IMR-90 (cell line): ENCODE data around the gene NEIL1. TPM values are rescaled to one million over a fixed set of nuclear protein-coding genes. Genes with fewer than 3 reads are reported as not detected.

Experiments
- ATAC-seq: fragments of 200-7000 bp; cut with Tn5 transposase; 2 replicates; pipeline ENCODE4 v1.9.1; 2020; ENCODE audit warnings: low read depth, mild to moderate bottlenecking, moderate library complexity
- BruUV-seq: library from RNA; stranded (reverse); fragments of 400-500 nt; replicated peaks from 2 replicates; lab custom pipeline; 2021; lab: Mats Ljungman, UMichigan
- CTCF ChIA-PET: fragments of 300-600 bp; formaldehyde crosslinking; extraction: SDS; loops from one replicate; lab custom pipeline; 2021; ENCODE audit warnings: antibody characterized with exemption; lab: Yijun Ruan, JAX
- POLR2A ChIA-PET: fragments of 300-600 bp; sonication (Branson Sonifier 250); formaldehyde crosslinking; loops from one replicate; lab custom pipeline; 2022; ENCODE audit warnings: antibody characterized with exemption; ENCODE audit not compliant: unreplicated experiment; lab: Charles Lee
- DNase-seq: peaks from one replicate; pipeline ENCODE4 v3.0.0; 2013
- H2AFZ ChIP-seq: replicated peaks from 2 replicates; pipeline ENCODE3; 2013; ENCODE audit warnings: low read length, mild to moderate bottlenecking; ENCODE audit not compliant: poor library complexity
- H2AK5ac ChIP-seq: 2 replicates; pipeline ENCODE4 v1.6.1; 2013; ENCODE audit warnings: low read depth, low read length, inconsistent platforms
- H2AK9ac ChIP-seq: replicated peaks from 2 replicates; pipeline ENCODE3; 2013; ENCODE audit warnings: mild to moderate bottlenecking, low read depth, low read length, moderate library complexity; ENCODE audit not compliant: poor library complexity
- H2BK120ac ChIP-seq: 2 replicates; pipeline ENCODE4 v1.6.1; 2013; ENCODE audit warnings: low read depth, low read length, inconsistent platforms
- H2BK15ac ChIP-seq: 3 replicates; pipeline ENCODE4 v1.6.1; 2013; ENCODE audit warnings: low read depth, low read length, inconsistent platforms
- H2BK20ac ChIP-seq: 2 replicates; pipeline ENCODE4 v1.6.1; 2013; ENCODE audit warnings: low read depth, mild to moderate bottlenecking, inconsistent platforms, low read length, moderate library complexity
- H2BK5ac ChIP-seq: 2 replicates; pipeline ENCODE4 v1.6.1; 2013; ENCODE audit warnings: mild to moderate bottlenecking, low read depth, low read length, inconsistent platforms; ENCODE audit not compliant: poor library complexity, severe bottlenecking
- H3K14ac ChIP-seq: replicated peaks from 2 replicates; pipeline ENCODE4 v1.6.1; 2013; ENCODE audit warnings: low read depth, low read length, inconsistent platforms
- H3K18ac ChIP-seq: 2 replicates; pipeline ENCODE4 v1.6.1; 2013; ENCODE audit warnings: low read depth, low read length, control low read depth
- H3K23ac ChIP-seq: 2 replicates; pipeline ENCODE4 v1.6.1; 2013; ENCODE audit warnings: low read depth, low read length, inconsistent platforms
- H3K27ac ChIP-seq: 2 replicates; pipeline ENCODE4 v1.5.1; 2013; ENCODE audit warnings: mild to moderate bottlenecking, control low read depth, low read length; ENCODE audit not compliant: insufficient read depth
- H3K27me3 ChIP-seq: 2 replicates; pipeline ENCODE4 v1.6.1; 2013; ENCODE audit warnings: low read length; ENCODE audit not compliant: control insufficient read depth, insufficient read depth
- H3K36me3 ChIP-seq: 2 replicates; pipeline ENCODE4 v1.6.1; 2013; ENCODE audit warnings: low read length, mixed read lengths; ENCODE audit not compliant: control insufficient read depth, insufficient read depth
- H3K4ac ChIP-seq: 2 replicates; pipeline ENCODE4 v1.6.1; 2013; ENCODE audit warnings: low read depth, low read length, inconsistent platforms
- H3K4me1 ChIP-seq: 2 replicates; pipeline ENCODE4 v1.6.1; 2013; ENCODE audit warnings: low read length, mixed read lengths; ENCODE audit not compliant: control insufficient read depth, insufficient read depth
- H3K4me2 ChIP-seq: 2 replicates; pipeline ENCODE4 v1.6.1; 2013; ENCODE audit warnings: low read depth, mild to moderate bottlenecking, control low read depth, low read length, moderate library complexity
- H3K4me3 ChIP-seq: 2 replicates; pipeline ENCODE4 v1.5.1; 2013; ENCODE audit warnings: low read depth, mild to moderate bottlenecking, control low read depth, low read length, moderate library complexity; ENCODE audit not compliant: insufficient read depth
- H3K56ac ChIP-seq: 2 replicates; pipeline ENCODE4 v1.6.1; 2013; ENCODE audit warnings: low read length, inconsistent platforms; ENCODE audit not compliant: insufficient read depth; ENCODE audit errors: extremely low read depth
- H3K79me1 ChIP-seq, 2 experiments: 2 replicates each; pipeline ENCODE4 v1.6.1; 2013; ENCODE audit warnings: low read length in 2 of 2, inconsistent platforms in 1 of 2, low read depth in 1 of 2
- H3K9ac ChIP-seq: 2 replicates; pipeline ENCODE4 v1.6.1; 2013; ENCODE audit warnings: low read depth, low read length, control low read depth
- H3K9me1 ChIP-seq: 2 replicates; pipeline ENCODE4 v1.6.1; 2013; ENCODE audit warnings: low read length, inconsistent platforms; ENCODE audit not compliant: insufficient read depth
- H3K9me3 ChIP-seq: 2 replicates; pipeline ENCODE4 v1.6.1; 2013; ENCODE audit warnings: low read length; ENCODE audit not compliant: control insufficient read depth, insufficient read depth
- H4K20me1 ChIP-seq: 2 replicates; pipeline ENCODE4 v1.6.1; 2013; ENCODE audit warnings: low read length, inconsistent platforms; ENCODE audit not compliant: insufficient read depth
- H4K5ac ChIP-seq: 2 replicates; pipeline ENCODE4 v1.6.1; 2013; ENCODE audit warnings: mild to moderate bottlenecking, low read depth, low read length, control low read depth
- H4K8ac ChIP-seq, 2 experiments: 2 replicates each; pipeline ENCODE4 v1.6.1; 2013; ENCODE audit warnings: low read depth in 2 of 2, low read length in 2 of 2, control low read depth in 1 of 2, inconsistent platforms in 1 of 2
- H4K91ac ChIP-seq: 2 replicates; pipeline ENCODE4 v1.6.1; 2013; ENCODE audit warnings: low read depth, low read length, inconsistent platforms; ENCODE audit not compliant: insufficient read depth
- BHLHE40 ChIP-seq: fragments of 150-350 bp; IDR thresholded peaks from 2 replicates; pipeline ENCODE4 v1.6.1; 2016; ENCODE audit warnings: mild to moderate bottlenecking, low read depth, low read length
- CEBPB ChIP-seq: IDR thresholded peaks from 2 replicates; pipeline ENCODE4 v1.6.1; 2012; ENCODE audit warnings: low read depth, low read length, improper control_type of control experiment
- CHD1 ChIP-seq: IDR thresholded peaks from 2 replicates; pipeline ENCODE4 v1.6.1; 2012; ENCODE audit warnings: low read depth, low read length, improper control_type of control experiment
- MAZ ChIP-seq: IDR thresholded peaks from 2 replicates; pipeline ENCODE4 v1.6.1; 2012; ENCODE audit warnings: low read depth, mild to moderate bottlenecking, low read length, improper control_type of control experiment, moderate library complexity, borderline replicate concordance
- NFE2L2 ChIP-seq: fragments of 150-350 bp; IDR thresholded peaks from 2 replicates; pipeline ENCODE4 v1.6.1; 2016; ENCODE audit warnings: low read depth, mild to moderate bottlenecking, low read length
- RFX5 ChIP-seq: IDR thresholded peaks from 2 replicates; pipeline ENCODE4 v1.8.0; 2012; ENCODE audit warnings: low read depth, mild to moderate bottlenecking, low read length, moderate library complexity
- SMC3 ChIP-seq: fragments of 150-350 bp; IDR thresholded peaks from 2 replicates; pipeline ENCODE4 v1.6.1; 2016; ENCODE audit warnings: low read depth, mild to moderate bottlenecking, antibody characterized with exemption, low read length, moderate library complexity
- WGBS, 2 experiments: methylation state at CpG; one replicate each; pipeline versions ENCODE4 v1.1.5 to v1.1.7; 2013; ENCODE audit warnings: missing lambda C conversion rate in 2 of 2; ENCODE audit not compliant: insufficient read length in 1 of 2; ENCODE audit errors: extremely low coverage in 2 of 2; 5-methylcytosine and 5-hydroxymethylcytosine counted together
- dilution Hi-C: fragments of 300-500 bp; cut with HindIII; formaldehyde crosslinking; loops from one replicate; pipeline ENCODE4 v1.14.3; 2018; ENCODE audit warnings: low sequenced_read_pairs; ENCODE audit not compliant: unreplicated experiment
- in situ Hi-C: fragments of 300-500 bp; cut with MboI; formaldehyde crosslinking; loops from 3 replicates; pipeline ENCODE4 v1.14.3; 2019; ENCODE audit warnings: low sequenced_read_pairs, inconsistent platforms, mixed read lengths
- intact Hi-C: fragments of 100-400 bp; cut with micrococcal nuclease; formaldehyde crosslinking; loops from 2 replicates; pipeline ENCODE4 v1.10.0; 2022
- polyA plus RNA-seq, 3 experiments: library from polyadenylated mRNA; depleted of rRNA; stranded (reverse); fragments of >200 nt; gene quantifications; 2 replicates each; pipeline ENCODE4 v1.2.3, GENCODE V29; 2012; ENCODE audit warnings: low replicate concordance in 1 of 3
- total RNA-seq: library from RNA; depleted of rRNA; stranded (reverse); fragments of >200 nt; gene quantifications from 2 replicates; pipeline ENCODE4 v1.2.3, GENCODE V29; 2012
- TF ChIP-seq, protein P1 (sequence below): fragments of 150-350 bp; IDR thresholded peaks from 2 replicates; pipeline ENCODE4 v1.6.1; 2016; ENCODE audit warnings: low read depth, mild to moderate bottlenecking, low read length, moderate library complexity, borderline replicate concordance
- TF ChIP-seq, protein P2 (sequence below): fragments of 150-350 bp; IDR thresholded peaks from 2 replicates; pipeline ENCODE4 v1.6.1; 2017; ENCODE audit warnings: mild to moderate bottlenecking, antibody characterized with exemption, low read length, low read depth

NEIL1 gene
- total and polyA plus RNA-seq, 2 of the 4 experiments (the other 2 are of a cell fraction), result 1.1 to 3.6 TPM

DNA sequence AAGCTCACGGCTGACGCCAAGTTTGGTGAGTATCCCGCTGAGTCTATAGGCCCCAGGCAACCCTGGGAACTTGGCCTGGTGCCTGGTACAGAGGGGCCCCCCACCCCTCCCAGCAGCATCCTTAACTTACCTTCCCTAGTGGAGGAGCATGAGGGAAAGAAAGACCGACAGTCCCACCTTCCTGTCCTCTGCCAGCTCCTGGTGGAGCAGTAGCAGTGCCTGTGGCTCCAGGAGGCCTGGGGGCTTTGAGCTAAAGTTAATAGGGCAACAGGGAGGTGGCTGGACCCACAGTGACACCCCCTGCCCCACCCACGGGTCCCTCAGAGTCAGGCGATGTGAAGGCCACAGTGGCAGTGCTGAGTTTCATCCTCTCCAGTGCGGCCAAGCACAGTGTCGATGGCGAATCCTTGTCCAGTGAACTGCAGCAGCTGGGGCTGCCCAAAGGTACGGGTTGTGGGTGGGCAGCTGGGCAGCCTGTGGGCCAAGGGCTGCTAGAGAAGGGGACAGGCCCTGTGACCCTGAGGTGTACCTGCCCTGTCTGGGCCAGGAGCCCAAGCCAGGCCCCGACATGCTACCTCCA is 8.1 kb upstream of the NEIL1 start:
- Histone ChIP-seq H3K14ac (no peak overlapping the region), H3K23ac (no peak overlapping the region), H2BK20ac (no peak overlapping the region), H4K5ac (no peak overlapping the region), H4K8ac (no peak overlapping the region), H3K9me1 (peaks cover 7% of the 10 kb centered on the region), H3K79me1 (peaks cover 8 to 17% of the 10 kb centered on the region in 2 experiments), H2AK9ac (no peak overlapping the region), H4K20me1 (no peaks in the 10 kb centered on the region), H3K56ac (no peak overlapping the region), H3K9ac (no peak overlapping the region), H2AFZ (no peak overlapping the region), H3K9me3 (no peaks in the 10 kb centered on the region), H2AK5ac (no peak overlapping the region), H3K4me2 (no peak overlapping the region), H3K36me3 (peaks cover 16% of the 10 kb centered on the region), H3K18ac (no peak overlapping the region), H3K27me3 (no peaks in the 10 kb centered on the region), H2BK15ac (no peak overlapping the region), H3K4ac (no peak overlapping the region), H3K4me3 (no peak overlapping the region), H3K27ac (no peak overlapping the region), H2BK120ac (no peak overlapping the region), H4K91ac (no peak overlapping the region), H2BK5ac (no peak overlapping the region), H3K4me1 (peaks cover 9% of the 10 kb centered on the region; the same call in 1 of the 2 replicates)
- no peak for ATAC-seq
- TF ChIP-seq CEBPB (no peak), SMC3 (no peak), RFX5 (no peak), CHD1 (no peak), NFE2L2 (no peak), BHLHE40 (no peak), MAZ (no peak)
- TF ChIP-seq, protein P1, sequence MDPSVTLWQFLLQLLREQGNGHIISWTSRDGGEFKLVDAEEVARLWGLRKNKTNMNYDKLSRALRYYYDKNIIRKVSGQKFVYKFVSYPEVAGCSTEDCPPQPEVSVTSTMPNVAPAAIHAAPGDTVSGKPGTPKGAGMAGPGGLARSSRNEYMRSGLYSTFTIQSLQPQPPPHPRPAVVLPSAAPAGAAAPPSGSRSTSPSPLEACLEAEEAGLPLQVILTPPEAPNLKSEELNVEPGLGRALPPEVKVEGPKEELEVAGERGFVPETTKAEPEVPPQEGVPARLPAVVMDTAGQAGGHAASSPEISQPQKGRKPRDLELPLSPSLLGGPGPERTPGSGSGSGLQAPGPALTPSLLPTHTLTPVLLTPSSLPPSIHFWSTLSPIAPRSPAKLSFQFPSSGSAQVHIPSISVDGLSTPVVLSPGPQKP, result no peak
- TF ChIP-seq, protein P2, sequence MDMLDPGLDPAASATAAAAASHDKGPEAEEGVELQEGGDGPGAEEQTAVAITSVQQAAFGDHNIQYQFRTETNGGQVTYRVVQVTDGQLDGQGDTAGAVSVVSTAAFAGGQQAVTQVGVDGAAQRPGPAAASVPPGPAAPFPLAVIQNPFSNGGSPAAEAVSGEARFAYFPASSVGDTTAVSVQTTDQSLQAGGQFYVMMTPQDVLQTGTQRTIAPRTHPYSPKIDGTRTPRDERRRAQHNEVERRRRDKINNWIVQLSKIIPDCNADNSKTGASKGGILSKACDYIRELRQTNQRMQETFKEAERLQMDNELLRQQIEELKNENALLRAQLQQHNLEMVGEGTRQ, result no peak
- 100% methylated on average over 3 of the region's 11 CpGs; no CpG with 5 or more reads in 1 of the 2 experiments for WGBS, 2 experiments
- in situ Hi-C loops, result no loop called here
- no TSS peak for BruUV-seq
- no peak for DNase-seq
- POLR2A ChIA-PET, result no interaction called here
- intact Hi-C loops, result no loop called here
- dilution Hi-C loops, result no loop called here
- CTCF ChIA-PET, result no interaction called here
